ENCODE data around the gene SKAP2. TPM values are rescaled to one million over a fixed set of nuclear protein-coding genes. Genes with fewer than 3 reads are reported as not detected.

The SKAP2 gene
- total and polyA plus RNA-seq, 2 of the 13 experiments (the other 11 are each of a cell fraction or from before 2014, with no cell fraction given) = 3.6 to 12.9 TPM

DNA sequence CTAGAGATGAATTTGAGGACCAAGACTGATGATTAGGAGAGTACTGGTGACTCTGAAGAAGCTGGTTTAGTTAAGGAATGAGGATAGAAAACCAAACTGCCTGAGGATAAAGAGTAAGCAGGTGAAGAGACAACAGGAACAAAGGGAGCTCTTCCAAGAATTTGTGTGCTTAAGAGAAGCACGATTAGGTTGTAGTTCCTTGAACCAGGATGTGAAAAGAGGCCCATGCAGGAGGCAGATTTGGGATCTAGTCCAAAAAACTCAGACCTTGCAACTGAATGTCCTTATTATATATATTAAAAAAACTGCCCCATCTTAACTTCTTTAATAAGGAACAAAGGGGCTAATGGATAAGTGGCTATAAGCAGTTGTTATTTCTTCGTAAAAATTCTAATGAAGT lies 150.4 kb downstream of the SKAP2 start:
- no peaks in the 10 kb centered on the region for H3K36me3 ChIP-seq (replicated peaks in 1 of 2; ENCODE audit: control insufficient read depth in 1 of 2, insufficient read depth in 2 of 2, low read length in 2 of 2)
- ChIA-PET POLR2A (no interaction called here), CTCF (ENCODE audit: low intra/inter-chr PET ratio, low total read pairs) (no interaction called here)
- in situ Hi-C loops (cut with HindIII; ENCODE audit: extremely low pct_ligation_motif_present, low pct_unique_long_range_greater_than_20kb) = no loop called here
- WGBS (ENCODE audit: low lambda C conversion rate) = 89% methylated on average over 2 of the region's 2 CpGs
- H3K4me2 ChIP-seq (ENCODE audit: low read depth, low read length) = no peak overlapping the region
- no peaks in the 10 kb centered on the region for H3K9me3 ChIP-seq (ENCODE audit: low read length)
- no peaks in the 10 kb centered on the region for H3K4me1 ChIP-seq (ENCODE audit: insufficient read depth, low read length)
- H3K27ac ChIP-seq (ENCODE audit: extremely low read length, insufficient read depth, low read length) = no peak overlapping the region
- H3K27me3 ChIP-seq (ENCODE audit: control insufficient read depth in 1 of 2, insufficient read depth in 2 of 2, low read length in 2 of 2) = no peaks in the 10 kb centered on the region
- H4K20me1 ChIP-seq (ENCODE audit: insufficient read depth, low read length) = no peaks in the 10 kb centered on the region
- H3K79me2 ChIP-seq (ENCODE audit: insufficient read depth, low read length) = no peaks in the 10 kb centered on the region
- no peak for FAIRE-seq
- intact Hi-C loops (cut with micrococcal nuclease; ENCODE audit: unreplicated experiment) = no loop called here
- no peak overlapping the region for H3K9ac ChIP-seq (ENCODE audit: insufficient read depth, low read depth, low read length)
- no peak for ATAC-seq
- no TSS peak for BruUV-seq (replicated peaks)
- no peak overlapping the region for H2AFZ ChIP-seq (ENCODE audit: low read length)
- H3K4me3 ChIP-seq (replicated peaks in 1 of 3; ENCODE audit: insufficient read depth in 1 of 3, low read depth in 2 of 3, low read length in 3 of 3) = no peak overlapping the region
- DNase-seq (ENCODE audit: low spot score) = no peak
- no peak for TF ChIP-seq ZNF292 (CRISPR knock-in tag; IDR thresholded peaks at IDR 0.05; ENCODE audit: borderline replicate concordance, low read depth)
- TF ChIP-seq, protein P1, sequence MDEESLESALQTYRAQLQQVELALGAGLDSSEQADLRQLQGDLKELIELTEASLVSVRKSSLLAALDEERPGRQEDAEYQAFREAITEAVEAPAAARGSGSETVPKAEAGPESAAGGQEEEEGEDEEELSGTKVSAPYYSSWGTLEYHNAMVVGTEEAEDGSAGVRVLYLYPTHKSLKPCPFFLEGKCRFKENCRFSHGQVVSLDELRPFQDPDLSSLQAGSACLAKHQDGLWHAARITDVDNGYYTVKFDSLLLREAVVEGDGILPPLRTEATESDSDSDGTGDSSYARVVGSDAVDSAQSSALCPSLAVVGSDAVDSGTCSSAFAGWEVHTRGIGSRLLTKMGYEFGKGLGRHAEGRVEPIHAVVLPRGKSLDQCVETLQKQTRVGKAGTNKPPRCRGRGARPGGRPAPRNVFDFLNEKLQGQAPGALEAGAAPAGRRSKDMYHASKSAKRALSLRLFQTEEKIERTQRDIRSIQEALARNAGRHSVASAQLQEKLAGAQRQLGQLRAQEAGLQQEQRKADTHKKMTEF (CRISPR knock-in tag; IDR thresholded peaks at IDR 0.05) = no peak
- no peak for TF ChIP-seq ZNF530 (CRISPR knock-in tag; IDR thresholded peaks at IDR 0.05; ENCODE audit: low read depth)
- TF ChIP-seq ZNF547 (CRISPR knock-in tag; IDR thresholded peaks at IDR 0.05) = no peak
- TF ChIP-seq, protein P2, sequence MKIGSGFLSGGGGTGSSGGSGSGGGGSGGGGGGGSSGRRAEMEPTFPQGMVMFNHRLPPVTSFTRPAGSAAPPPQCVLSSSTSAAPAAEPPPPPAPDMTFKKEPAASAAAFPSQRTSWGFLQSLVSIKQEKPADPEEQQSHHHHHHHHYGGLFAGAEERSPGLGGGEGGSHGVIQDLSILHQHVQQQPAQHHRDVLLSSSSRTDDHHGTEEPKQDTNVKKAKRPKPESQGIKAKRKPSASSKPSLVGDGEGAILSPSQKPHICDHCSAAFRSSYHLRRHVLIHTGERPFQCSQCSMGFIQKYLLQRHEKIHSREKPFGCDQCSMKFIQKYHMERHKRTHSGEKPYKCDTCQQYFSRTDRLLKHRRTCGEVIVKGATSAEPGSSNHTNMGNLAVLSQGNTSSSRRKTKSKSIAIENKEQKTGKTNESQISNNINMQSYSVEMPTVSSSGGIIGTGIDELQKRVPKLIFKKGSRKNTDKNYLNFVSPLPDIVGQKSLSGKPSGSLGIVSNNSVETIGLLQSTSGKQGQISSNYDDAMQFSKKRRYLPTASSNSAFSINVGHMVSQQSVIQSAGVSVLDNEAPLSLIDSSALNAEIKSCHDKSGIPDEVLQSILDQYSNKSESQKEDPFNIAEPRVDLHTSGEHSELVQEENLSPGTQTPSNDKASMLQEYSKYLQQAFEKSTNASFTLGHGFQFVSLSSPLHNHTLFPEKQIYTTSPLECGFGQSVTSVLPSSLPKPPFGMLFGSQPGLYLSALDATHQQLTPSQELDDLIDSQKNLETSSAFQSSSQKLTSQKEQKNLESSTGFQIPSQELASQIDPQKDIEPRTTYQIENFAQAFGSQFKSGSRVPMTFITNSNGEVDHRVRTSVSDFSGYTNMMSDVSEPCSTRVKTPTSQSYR (CRISPR knock-in tag; IDR thresholded peaks at IDR 0.05; ENCODE audit: borderline replicate concordance) = no peak
- TF ChIP-seq, protein P3, sequence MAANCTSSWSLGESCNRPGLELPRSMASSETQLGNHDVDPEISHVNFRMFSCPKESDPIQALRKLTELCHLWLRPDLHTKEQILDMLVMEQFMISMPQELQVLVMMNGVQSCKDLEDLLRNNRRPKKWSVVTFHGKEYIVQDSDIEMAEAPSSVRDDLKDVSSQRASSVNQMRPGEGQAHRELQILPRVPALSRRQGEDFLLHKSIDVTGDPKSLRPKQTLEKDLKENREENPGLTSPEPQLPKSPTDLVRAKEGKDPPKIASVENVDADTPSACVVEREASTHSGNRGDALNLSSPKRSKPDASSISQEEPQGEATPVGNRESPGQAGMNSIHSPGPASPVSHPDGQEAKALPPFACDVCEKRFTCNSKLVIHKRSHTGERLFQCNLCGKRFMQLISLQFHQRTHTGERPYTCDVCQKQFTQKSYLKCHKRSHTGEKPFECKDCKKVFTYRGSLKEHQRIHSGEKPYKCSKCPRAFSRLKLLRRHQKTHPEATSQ (CRISPR knock-in tag; IDR thresholded peaks at IDR 0.05; ENCODE audit: borderline replicate concordance) = no peak
- TF ChIP-seq SMAD3 (CRISPR knock-in tag; IDR thresholded peaks at IDR 0.05) = no peak
- TF ChIP-seq ZSCAN20 (CRISPR knock-in tag; IDR thresholded peaks at IDR 0.05; ENCODE audit: borderline replicate concordance) = no peak
- no peak for TF ChIP-seq ZNF124 (CRISPR knock-in tag; IDR thresholded peaks at IDR 0.05)
- TF ChIP-seq, protein P4, sequence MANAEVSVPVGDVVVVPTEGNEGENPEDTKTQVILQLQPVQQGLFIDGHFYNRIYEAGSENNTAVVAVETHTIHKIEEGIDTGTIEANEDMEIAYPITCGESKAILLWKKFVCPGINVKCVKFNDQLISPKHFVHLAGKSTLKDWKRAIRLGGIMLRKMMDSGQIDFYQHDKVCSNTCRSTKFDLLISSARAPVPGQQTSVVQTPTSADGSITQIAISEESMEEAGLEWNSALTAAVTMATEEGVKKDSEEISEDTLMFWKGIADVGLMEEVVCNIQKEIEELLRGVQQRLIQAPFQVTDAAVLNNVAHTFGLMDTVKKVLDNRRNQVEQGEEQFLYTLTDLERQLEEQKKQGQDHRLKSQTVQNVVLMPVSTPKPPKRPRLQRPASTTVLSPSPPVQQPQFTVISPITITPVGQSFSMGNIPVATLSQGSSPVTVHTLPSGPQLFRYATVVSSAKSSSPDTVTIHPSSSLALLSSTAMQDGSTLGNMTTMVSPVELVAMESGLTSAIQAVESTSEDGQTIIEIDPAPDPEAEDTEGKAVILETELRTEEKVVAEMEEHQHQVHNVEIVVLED (CRISPR knock-in tag; IDR thresholded peaks at IDR 0.05; ENCODE audit: borderline replicate concordance) = no peak
- TF ChIP-seq NFYB (CRISPR knock-in tag; IDR thresholded peaks at IDR 0.05) = no peak
- TF ChIP-seq ZNF563 (CRISPR knock-in tag; IDR thresholded peaks at IDR 0.05) = no peak
- TF ChIP-seq ELF1 (CRISPR knock-in tag; IDR thresholded peaks at IDR 0.05) = no peak
- no peak for TF ChIP-seq ZNF101 (CRISPR knock-in tag; IDR thresholded peaks at IDR 0.05; ENCODE audit: borderline replicate concordance, low read depth)
- TF ChIP-seq THAP11 (CRISPR knock-in tag; IDR thresholded peaks at IDR 0.05) = no peak
- no peak for TF ChIP-seq RXRA (CRISPR knock-in tag; IDR thresholded peaks at IDR 0.05)
- no peak for TF ChIP-seq HNRNPLL (IDR thresholded peaks at IDR 0.05; ENCODE audit: low read depth, low read length, poor library complexity, severe bottlenecking)
- no peak for TF ChIP-seq SOX13 (IDR thresholded peaks at IDR 0.05)
- no peak for TF ChIP-seq SOX13 (CRISPR knock-in tag; conservative IDR thresholded peaks at IDR 0.05 in 1 of 2, IDR thresholded peaks at IDR 0.05 in 1 of 2)
- no peak for TF ChIP-seq MEIS2 (CRISPR knock-in tag; IDR thresholded peaks at IDR 0.05)
